ENCODE results near the gene FAM89B.

GRCh38 chr11:65622011-65622410, 49.7 kb downstream of the FAM89B start:
- TF ChIP-seq POLR2AphosphoS5 (IDR thresholded peaks at IDR 0.05) (no peak), CTCF (IDR thresholded peaks at IDR 0.05; ENCODE audit: poor library complexity, severe bottlenecking) (no peak), EP300 (conservative IDR thresholded peaks at IDR 0.05; ENCODE audit: poor library complexity, severe bottlenecking) (no peak), MXI1 (conservative IDR thresholded peaks at IDR 0.05; ENCODE audit: poor library complexity, severe bottlenecking) (no peak), EZH2 (IDR thresholded peaks at IDR 0.05; ENCODE audit: borderline replicate concordance, insufficient read depth, low read length, poor library complexity, severe bottlenecking) (no peak), REST (IDR thresholded peaks at IDR 0.05; ENCODE audit: borderline replicate concordance) (no peak)

Measured in neural cell (in vitro differentiated cells).